IPS DF 4.7 (cell line): ENCODE data around the gene SF3B2.
"Not testable (repeated sequence)": the region's sequence is repeated elsewhere in the genome, so short reads cannot be mapped to it uniquely, and the experiment has no call there.

Experiments used
- DNase-seq: peaks from one replicate; pipeline ENCODE4 v3.0.0-alpha.2; 2013; ENCODE audit warnings: low spot score; ENCODE audit errors: extremely low read depth

SF3B2 gene

DNA sequence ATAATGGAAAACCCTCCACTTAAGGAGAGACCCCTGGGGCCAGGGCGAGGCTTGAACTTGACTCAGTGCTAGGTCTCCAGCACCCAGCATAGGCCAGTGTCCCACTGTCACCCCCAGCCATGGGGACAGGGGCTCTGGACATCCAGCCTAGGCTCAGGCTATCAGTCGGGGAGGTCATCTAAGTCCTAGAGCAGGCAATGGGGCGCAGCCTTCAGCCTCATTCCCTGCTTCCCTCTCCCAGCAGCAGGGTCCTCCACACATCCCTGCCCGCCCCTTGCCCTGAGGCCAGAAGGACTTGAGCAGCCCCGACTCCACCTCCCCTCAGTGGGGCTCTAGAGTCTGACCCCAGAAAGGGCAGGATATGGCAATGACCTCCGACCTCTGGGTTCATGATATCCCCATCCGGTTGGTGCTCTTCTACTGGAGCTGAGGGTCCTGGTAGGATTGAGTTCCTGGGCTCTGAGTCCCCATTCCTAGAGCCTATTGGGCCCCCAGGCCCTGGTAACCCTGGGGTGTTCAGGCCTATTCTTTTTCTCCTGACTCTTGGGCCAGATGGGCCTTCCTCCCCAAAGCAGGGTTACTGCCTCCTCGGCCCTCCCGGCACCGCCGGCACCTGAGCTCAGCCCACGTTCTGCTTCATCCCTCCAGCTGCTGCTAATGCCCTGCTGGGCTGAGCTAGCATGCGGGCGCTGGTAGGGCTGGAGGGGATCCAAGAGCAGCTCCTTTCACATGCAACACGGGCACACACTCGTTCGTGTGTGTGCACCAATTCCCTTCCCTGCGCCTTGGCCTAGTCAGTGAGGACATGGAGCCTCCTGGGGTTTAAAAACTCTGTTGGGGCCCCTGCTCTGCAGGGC lies 36.0 kb upstream of the SF3B2 start:
- no peak for DNase-seq

DNA sequence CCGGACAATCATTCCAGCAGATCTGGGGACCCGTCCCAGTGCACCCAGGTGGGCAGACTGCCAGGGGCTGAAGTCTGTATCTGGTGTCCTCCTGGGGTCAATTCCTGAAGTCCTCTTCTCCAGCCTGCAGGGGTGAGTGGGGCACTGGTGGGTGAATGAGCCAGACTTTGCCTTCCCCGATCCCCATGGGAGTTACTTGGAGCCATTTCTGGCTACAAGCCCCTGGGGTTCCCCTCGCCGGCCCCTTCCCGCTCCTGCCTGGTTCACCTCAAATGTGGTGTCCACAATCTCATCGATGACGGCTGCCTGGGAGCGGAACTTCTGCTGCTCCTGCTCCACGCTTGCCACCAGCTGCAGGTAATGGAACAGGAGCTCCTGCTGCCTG lies 35.4 kb upstream of the SF3B2 start:
- DNase-seq: no peak

DNA sequence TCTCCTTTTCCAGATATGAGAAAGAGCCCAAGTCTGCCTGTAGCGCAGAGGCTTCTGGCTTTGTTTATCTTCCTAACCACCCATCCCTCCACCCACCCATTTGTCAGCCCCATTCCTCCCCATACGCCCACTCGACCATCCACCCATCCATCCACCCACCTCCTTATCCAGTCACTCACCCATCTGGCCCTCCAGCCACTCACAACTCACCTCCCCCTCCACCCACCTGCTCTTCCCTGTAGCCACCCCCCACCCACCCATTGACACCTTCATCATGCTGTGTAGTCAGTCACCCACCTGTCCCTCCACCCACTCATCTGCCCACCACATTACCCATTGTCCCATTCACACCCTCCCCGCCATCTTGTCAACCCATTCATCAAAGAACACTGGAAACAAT lies 34.8 kb upstream of the SF3B2 start:
- DNase-seq: no peak

DNA sequence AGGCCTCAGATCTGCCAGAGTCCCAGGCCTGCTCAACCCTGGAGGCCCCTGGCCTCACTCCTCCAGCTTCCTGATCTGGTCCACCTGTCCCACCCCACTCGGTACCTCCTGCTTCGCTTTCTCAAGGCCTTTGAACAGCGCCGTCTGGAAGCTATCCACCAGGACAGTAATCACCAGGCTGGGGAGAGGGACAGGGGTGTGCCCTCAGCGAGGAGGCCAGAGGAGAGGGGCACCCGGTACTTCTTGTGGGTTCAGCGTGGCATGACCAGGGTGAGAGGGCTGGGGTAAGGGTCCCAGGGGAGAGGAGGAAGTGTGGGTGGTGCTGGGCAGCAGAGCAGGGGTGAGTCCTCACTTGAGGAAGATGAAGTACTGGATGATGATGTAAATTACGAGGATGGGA lies 32.0 kb upstream of the SF3B2 start:
- no peak for DNase-seq

DNA sequence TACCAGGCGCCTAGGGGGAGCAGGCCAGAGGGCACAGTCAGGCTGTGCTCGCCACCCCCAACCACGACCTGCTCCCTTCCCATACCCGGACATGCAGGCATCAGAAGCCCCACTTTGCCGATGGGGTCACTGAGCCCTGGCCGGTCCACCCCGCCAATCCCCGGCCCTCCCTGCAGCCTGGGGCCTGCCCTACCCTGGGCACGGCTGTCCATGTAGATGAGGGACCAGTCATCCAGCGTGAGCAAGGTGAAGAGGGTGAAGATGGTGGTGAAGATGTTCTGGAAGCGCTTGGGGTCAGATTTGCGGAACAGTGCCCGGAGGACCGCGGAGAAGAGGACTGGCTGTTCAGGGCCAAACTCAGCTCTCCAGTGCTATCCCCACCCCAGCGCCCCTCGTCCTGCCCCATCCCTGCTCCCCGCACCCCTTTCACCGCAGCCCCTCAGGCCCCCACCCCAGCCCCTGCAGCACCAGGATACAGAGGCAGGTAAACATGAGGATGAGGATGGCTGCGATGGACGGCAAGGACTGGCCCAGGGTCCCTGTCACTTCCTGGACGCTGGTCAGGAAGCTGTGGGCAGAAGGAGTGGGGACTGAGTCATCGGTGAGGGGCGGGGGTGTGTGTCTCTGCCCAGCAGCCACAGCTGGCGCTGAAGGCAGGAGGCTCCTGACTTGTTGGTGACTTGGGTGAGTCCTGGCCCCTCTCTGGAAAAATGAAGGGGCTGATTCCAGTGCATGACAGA lies 31.4 kb upstream of the SF3B2 start:
- DNase-seq: no peak

DNA sequence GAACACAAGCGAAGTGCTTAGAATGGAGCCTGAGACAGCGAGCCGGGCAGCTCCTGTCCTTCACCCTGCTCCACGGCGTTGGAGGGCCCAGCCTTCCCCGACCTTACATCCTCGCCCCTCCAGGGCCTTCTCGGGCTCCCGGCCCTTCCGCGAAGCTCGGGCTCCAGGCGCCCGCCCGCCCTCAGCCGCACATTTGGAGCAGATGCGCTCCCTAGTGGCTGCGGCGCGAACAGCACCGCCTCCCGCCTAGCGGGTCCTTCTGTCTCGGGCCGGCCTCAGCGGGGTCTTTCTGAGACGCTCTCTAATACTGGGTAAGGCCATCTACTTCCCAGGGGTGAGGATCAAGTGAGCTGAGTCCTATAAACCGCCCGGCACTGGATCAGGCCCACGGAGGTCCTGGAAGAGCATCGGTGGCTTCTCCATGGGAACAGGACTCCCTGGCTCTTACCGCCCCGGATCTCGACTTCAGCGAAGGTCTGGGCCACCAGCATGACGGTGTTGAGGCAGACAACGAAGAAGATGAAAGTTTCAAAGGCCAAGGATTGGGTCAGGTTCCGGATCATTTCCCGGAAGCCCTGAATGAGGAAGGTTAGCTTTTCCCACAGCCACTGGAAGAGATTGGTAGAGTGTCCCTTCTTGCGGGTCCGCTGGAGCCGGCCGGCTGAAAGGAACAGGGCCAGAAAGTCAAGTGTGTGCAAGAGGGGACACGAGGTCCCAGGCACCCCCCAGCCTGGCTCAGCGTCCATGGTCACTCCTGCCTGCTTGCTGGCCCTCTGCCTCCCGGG lies 29.6 kb upstream of the SF3B2 start:
- peak; percentile 49 for DNase-seq

DNA sequence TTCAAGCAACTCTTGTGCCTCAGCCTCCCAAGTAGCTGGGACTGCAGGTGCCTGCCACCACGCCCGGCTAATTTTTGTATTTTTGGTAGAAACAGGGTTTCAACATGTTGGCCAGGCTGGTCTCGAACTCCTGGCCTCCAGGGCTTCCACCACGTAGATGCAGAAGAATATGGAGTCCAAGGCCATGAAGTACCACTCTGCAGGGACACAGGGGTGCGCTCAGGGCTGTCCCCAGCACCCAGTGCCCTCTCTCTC lies 29.1 kb upstream of the SF3B2 start:
- not testable (repeated sequence) for DNase-seq

DNA sequence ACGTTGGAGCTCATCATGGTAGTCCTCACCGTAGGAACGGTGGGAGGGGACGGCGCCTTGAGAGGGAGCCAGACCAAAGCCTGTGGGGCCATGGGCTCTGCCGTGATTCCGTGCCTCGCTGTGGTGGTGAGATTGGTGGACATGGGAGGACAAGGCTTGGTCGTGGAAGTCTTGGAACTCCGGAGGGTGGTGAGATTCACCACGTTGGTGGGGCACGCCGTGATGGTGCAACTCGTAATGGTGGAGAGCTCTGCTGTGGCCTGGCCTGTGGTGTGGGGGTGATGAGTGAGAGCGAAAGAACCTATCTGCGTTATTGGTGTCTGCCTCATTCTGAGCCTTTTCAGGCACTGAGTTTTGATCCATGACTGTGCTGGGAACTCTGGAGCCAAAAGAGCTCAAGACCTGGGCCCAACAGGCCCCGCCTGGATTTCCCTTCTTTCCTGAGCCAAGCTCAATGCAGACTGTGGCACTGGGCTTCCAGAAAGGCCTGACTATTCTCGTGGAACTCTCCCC lies 26.1 kb upstream of the SF3B2 start, which contains the start of gene CATSPER1:
Gene CATSPER1, minus strand, starts transcription at position 463 of the 513 bp plus-strand sequence. Its CDS starts 100 bp downstream, at position 363.
- DNase-seq: no peak

DNA sequence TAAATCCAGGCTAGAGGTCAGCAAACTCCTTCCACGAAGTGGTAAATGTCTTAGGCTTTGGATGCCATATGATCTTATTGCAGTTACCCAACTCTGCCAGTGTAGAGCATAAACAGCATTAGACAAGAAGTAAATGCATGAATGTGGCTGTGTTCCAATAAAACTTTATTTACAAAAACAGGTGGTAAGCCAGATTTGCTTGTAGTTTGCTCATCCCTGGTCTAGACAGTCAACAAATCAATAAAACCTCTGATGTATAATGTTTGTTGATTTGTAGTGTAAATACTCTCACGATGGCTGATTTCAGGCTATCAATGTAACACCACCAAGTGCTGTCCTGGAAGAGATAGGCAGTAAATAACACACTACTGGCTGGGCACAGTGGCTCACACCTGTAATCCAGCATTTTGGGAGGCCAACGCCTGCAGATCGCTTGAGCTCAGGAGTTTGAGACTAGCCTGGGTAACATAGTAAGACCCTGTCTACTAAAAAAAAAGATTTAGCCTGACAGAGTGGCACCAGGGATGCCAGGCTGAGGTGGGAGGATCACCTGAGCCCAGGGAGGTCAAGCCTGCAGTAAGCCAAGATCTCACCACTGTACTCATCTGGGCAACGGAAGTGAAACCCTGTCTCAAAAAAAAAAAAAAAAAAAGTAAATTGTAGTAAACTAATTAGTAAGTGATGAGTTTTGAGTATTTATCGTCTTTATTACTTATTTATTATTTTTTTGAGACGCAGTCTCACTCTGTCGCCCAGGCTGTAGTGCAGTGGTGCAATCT lies 19.0 kb upstream of the SF3B2 start:
- no peak for DNase-seq

DNA sequence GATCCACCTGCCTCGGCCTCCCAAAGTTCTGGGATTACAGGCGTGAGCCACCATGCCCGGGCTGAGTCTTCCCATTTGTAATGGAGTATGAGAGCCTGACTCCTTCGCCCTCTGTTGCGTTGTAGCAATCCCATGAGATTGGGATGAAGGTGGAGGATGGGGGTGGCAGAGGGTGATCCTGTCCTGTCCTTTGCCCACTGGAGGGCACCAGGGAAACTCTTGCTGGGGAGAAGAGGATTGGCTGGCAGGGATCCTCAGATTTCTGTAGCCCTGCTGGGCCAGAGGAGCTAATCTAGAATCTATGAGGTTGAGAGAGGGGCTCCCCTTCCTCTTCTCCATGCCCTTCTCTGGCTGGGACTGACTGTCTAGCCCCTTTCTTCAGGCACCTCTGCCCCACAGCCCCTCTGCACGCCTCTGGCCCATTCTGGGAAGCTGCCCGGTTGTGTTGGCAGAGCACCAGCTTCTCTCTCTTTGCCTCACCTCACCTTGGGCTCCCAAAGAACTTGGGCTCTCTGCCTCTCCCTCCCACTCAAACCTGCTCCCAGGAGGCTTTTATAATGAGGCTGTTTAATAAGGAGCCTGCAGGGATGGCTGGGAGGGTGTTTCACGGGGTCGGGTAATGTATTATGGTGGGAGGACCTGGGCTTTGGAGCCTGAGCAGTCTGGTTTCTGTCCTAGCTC lies 16.4 kb upstream of the SF3B2 start:
- no peak for DNase-seq

DNA sequence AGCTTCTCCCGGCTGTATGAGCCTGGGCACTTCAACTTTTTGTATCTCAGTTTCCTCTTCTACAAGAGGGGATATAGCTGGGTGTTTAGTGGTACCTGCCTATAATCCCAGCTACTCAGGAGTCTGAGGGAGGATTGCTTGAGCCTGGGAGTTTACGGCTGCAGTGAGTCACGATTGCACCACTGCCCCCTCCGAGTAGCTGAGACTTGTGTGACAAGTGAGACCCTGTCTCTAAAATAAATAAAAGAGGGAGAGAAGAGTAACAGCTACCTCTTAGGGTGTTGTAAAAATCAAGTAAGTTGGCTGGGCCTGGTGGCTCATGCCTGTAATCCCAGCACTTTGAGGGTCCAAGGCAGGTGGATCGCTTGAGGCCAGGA lies 15.8 kb upstream of the SF3B2 start:
- no peak for DNase-seq

DNA sequence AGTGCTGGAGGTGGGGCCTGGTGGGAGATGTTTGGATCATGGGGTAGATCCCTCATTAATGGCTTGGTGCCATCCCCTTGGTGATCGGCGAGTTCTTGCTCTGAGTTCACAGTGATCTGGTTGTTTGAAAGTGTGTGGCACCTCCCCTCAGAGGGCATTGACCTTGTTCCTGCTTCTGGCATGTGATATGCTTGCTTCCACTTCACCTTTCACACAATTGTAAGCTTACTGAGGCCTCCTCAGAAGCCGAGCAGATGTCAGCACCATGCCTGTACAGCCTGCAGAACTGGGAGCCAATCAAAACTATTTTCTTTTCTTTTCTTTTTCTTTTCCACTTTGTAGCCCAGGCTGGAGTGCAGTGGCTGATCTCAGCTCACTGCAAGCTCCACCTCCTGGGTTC lies 14.8 kb upstream of the SF3B2 start:
- no peak for DNase-seq

DNA sequence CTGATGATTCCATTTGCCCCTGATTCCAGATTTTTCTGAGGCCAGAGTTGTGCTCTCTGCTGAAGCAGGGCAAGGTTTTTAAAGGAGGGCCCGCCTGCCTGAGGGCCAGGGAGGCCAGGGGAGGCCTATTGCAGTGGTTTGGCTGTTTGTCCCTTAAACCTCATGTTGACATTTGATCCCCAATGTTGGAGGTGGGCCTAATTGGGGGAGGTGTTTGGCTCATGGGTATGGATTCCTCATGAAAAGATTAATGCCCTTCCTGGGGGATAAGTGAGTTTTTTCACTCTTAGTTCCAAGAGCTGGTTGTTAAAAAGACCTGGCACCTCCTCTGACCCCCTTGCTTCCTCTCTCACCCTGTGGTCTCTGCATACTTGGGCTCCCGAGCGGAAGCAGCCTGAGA lies 12.4 kb upstream of the SF3B2 start:
- no peak for DNase-seq

DNA sequence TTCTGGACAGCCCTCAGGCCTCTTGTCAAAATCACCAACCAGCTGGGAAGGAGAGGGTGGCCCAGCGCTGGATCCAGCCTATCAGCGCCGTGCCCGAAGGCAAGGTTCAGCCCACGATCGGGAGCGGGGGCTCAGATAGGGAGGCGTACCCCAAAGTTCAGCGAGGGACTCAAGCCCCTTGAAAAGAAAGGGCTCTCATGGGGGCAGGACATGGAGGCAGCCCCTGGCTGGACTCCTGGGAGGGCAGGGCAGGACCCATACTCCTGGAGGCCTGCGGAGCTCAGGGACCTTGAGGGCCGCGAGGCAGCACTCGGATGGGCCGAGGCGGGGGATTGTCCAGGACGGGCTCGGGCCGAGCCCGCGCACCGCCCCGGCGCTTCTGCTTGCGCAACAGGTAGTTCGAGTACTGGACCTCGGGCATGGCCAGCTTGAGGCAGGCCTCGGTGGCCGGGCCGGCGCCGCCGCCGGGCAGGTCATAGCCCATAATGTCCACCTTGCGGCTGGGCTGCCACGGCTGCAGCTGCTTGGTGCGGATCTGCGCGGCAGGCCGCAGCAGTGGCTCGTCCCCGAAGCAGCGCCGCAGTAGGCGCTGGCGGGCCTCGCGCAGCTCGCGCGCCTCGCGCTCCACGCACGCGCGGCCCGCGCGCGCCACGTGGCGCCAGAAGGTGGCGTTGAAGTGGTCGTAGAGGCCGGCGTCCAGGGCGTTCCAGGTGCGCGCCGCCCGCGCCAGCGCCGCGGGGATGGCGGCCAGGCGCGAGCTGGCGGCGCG lies 9.8 kb upstream of the SF3B2 start:
- DNase-seq: no peak

DNA sequence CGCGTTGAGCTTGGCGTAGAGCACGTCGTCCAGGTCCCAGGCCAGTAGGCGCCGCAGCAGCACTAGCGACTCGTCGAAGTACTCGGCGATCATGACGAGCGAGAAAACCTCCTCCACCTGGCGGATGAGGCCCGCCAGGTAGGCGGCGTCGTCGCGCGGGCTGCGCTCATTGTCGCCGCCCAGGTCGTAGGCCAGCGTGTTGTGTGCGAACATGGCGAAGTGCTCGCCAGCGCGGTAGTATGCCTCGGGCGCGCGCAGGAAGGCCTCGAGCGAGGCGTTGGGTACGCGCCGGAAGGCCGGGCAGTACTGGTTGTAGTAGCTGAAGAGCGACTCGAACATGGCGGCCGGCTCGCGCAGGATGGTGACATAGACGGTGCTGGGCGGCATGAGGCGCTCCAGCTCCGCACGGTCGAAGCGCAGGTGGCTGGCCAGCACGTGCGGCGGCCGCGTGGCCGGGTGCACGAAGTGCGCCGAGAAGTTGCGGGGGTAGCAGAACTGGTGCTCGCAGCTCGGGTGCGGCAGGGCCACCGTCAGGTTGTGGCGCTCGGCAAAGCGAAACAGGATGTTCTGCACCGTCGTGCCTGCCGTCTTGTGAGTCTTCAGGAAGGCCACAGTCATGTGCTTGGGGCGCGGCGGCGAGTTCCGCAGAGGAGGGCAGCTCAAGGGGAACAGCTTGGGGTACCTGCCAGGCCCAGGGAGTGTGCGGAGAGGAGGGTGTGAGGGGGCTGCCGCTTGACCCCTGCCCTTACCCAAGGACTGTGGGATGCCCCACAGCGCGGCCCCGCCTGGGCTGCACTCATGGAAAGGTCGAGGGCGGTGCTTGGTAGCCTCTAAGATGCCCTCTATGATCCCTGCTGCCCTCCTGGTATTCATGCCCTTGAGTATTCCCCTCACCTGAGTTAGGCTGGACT lies 8.9 kb upstream of the SF3B2 start:
- no peak for DNase-seq

DNA sequence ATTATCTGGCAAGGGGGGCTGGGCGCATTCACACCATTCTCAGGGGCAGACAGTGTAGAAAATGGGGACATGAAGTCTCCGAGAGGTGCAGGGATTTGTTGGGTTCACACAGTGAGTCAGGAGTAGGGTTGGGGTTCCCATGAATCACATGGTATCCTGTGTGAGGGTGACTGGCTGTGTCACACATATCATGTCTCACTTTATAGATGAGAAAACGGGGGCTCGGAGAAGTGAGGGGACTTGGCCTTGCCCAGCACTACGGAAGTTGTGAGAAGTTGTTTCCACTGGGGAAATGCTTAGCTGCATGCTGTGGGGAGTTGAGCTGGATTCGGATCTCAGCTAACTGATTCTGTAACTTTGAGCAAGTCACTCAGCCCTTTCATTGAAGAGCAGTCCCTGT lies 7.4 kb upstream of the SF3B2 start:
- DNase-seq: no peak

DNA sequence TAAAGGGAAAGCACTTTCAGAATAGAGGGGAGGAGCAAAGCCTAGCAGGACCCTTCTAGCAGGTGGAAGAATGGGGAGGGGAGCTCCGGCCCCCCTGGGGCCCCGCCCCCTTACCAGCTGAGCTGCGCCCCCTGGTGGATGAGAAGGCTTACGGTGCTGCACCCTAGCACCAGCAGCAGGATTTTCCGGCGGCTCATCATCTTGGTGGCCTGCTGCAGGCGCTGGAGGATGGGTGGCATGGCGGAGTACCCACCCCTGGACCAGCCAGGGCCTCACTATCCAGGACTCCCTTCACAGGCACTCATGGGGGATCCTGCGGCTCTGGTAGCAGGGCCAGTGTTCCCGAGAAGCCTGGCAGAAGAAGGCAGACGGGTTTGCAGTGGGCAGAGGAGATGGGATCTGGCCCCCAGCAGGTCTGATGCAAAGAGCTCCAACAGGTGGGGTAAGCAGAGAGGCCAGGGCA lies 7.0 kb upstream of the SF3B2 start:
- DNase-seq: no peak

DNA sequence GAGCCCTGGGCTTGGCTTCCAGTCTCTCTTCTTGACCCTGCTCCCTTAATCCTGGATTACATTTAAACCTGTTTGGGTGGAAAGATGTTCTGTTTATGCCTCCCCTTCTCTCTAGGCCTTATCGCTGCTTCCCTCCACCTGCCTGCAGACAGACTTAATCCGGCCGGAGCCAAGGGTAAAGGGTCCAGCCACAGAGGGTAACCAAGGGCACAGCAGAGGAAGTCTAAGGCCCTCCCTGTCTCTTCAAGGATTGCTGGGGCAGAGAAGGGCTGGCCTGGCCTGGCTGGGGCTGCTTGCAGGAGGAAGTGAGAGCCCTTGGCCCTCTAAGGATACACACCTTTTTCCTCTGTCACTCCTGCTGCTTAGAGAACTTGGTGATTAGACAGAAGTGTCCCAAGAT lies 5.3 kb upstream of the SF3B2 start:
- no peak for DNase-seq
